NCI-H1105 treated with DMSO at 0.1 percent for 48 hours (cell line): ENCODE data around the gene MYO16.

Source experiments
- DNase-seq: peaks from one replicate; lab custom pipeline; 2025; lab: John Stamatoyannopoulos, UW

Gene MYO16

DNA sequence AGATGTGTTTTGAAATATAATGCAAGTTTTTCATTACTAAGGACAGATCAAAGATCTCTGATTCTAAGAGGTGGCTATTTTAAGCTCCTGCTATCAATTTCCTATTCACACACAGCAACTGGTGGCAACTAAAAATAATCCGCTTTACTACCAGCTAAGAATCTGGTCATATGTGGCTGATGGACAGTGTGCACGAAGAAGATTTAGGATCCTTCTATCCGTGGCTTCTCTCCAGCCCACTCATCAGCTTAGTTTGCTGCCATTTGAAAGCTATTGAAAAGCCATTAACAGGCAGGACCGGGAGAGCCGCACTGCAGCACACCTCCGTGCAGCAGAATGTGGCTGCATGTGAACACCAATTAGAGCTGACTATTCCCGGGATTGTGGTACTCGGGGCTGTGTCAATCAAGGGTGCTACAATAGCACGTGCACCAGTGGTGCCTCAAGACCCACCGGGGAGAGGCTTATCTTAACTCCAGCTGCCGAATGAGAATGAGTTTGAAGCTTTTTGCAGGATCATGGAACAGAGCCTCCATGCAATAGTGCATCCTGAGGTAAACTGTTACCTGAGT is at the start of gene MYO16:
MYO16 (plus strand) TSS at position 431 of the 572 bp plus-strand sequence. CDS start 234 bp downstream, outside the sequence.
- DNase-seq, result peak; percentile 25

DNA sequence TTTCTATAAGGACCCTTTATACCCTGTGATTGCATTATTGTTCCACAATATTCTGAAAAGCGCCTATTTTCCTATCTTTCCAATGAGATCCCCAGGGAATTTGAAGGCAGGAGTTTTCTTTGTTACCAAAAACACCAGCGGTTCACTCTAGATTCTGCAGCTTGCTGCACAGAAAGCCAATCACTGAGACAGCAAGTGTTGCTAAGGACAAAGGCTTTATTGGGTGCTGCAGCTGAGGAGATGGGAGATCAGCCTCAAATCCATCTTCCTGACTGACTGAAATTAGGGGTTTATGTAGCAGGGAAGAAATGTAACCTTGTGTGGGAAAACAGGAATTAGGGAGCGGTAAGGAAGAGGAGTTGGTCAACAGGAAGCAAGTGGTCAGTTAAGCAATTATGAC is 42.6 kb upstream of the MYO16 start:
- no peak for DNase-seq

DNA sequence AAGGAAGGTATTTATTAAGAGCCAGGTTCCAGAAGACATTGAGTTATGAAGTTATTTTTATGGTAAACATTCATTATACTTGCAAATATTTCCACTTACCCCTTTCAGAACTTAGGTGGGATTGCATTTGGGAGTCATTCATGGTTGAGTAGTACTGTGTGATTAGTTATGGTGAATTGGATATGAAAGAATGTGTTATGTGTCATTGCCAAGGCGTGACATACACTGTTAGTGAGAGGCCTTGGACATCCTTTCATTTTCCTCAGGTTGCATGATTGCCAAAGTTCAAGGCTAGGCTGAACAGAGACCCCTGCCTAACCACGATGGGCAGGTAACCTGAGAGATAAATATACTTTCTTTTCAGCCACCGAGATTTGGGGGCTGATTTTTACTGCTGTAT is 40.9 kb upstream of the MYO16 start:
- no peak for DNase-seq

DNA sequence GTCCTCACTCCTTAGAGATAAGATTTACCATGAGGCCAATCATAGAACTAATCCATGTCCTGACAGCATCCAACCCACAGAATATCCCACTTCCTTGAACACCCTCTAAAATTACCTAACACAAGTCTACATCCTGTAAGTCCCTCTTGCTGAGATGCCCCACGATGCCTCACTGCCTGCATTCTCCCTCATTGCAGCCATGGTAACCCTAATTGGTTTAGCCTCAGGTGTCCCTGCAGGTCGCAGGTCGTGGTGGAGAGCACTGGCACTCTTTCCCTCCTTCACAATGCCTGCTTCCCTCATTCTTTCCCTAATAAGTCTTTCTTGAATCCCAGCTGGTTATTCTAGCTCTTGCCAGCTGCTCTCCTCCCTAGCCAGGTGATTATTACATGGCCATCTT is 35.3 kb upstream of the MYO16 start:
- DNase-seq, result no peak

DNA sequence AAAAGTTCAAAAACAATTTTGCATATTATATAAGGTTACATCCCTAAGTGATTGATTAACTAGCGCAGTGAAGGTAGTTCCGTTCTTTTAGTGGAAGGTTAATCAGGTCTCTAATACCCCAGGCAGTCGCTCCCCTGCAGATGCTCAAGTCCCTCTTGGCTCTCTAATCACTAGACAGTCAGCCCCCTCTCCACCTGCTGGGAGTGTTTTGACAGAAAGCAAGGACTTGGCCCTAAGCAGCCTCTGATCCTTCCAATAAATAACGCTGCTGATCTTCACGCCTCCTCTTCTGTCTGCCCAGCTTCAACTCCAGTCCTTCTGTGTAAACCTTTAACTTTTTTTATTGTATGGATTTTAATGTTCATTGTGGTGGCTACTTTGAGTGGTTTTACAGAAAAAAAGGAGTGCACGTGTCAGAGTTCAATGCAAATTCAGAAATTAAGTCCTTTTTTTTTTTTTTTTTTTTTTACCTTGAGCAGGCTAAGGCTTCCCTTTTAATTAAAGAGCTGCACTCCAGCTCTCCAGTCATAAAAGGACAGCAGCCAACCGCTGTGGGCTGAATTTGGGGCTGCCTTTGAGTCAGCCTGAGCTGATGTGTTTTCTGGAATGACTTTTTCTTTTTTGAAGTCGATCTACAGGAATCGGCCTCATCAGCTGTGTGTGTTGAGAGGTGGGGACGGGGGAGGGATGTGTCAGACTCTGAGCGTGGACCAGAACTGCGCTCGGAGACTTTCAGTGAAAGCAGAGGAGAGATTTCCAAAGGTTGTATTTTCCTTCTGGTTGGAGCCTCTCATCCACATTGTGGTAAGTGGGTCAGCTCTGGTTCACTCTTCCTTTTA is 33.8 kb upstream of the MYO16 start:
- DNase-seq, result peak; percentile 30

DNA sequence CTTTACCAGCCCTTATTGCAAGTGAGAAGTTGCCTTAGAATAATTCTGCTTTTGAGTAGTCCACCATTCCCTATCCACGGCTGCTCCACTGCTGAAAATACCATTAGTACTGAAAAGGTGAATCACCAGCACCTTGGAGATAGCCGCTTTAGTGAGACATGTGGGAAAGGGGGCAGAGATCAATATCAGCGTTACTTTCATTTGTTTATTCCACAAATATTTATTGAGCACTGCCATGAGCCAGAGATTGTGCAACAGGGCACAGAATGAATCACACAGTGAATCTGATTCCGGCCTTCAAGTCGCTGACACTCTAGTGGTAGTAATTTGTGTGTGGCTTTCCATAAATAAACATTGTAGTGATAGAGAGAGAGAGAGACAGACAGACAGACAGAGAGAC is 31.5 kb upstream of the MYO16 start:
- DNase-seq, result no peak

DNA sequence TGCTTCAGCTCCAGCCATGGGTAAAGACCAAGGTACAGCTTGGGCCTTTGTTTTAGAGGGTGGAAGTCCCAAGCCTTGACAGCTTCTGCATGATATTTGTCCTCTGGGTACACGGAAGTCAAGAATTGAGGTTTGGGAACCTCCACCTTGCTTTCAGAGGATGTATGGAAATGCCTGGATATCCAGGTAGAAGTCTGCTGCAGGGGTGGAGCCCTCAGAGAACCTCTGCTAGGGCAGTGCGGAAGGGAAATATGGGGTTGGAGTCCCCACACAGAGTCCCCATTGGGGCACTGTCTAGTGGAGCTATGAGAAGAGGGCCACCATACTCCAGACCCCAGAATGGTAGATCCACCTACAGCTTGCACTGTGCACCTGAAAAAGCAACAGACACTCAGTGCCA is 23.0 kb upstream of the MYO16 start:
- no peak for DNase-seq

DNA sequence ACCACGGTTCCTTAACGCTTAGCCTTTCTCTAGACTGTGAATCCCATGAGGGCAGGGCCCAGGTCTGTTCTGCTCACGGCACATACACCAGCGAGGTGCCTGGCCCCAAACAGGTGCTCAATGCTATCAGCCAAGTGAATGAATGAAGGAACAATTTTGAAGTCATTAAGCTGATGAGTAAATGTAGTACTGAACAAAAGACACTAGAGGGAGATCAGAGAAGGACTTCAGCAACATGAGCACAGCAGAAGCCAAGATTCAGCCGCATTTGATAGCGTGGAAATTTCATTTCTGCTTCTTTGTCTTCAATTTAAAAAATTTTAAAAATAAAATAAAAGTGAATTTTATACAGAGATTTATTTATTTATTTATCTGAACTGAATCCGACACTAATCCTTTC is 20.1 kb upstream of the MYO16 start:
- DNase-seq, result peak; percentile 27

DNA sequence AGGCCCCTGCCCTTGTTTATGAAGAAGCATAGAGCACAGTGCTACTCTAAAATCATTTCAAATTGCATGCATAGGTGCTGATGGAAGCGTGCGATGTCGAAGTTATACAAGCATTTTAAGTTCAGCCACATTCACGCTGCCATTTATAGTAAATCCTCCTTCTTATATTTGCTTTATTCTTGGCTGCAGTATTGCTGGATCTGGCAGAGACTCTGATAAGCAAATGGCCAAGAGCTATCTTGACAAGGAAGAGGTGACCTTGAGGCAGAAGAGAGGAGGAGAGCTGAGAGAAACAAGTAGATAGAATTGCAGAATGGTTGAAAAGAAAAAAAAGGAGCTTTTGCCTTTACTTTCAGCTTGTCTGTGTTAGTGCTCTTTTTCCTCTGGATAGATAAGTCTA is 18.9 kb upstream of the MYO16 start:
- no peak for DNase-seq

DNA sequence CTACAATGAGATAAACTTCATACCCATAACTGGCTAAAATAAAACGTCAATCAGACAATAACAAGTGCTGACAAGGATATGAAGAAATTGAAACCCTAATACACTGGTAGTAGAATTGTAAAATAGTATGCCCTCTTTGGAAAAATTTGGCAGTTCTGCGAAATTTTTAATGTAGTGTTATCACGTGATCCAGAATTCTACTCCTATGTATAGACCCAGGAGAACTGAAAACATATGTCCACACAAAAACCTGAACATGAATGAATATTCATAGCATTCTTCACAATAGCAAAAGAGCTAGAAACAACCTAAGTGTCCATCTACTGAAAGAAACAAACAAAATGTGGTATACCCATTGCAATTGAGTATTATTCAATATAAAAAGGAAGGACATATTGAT is 14.2 kb upstream of the MYO16 start:
- no peak for DNase-seq

DNA sequence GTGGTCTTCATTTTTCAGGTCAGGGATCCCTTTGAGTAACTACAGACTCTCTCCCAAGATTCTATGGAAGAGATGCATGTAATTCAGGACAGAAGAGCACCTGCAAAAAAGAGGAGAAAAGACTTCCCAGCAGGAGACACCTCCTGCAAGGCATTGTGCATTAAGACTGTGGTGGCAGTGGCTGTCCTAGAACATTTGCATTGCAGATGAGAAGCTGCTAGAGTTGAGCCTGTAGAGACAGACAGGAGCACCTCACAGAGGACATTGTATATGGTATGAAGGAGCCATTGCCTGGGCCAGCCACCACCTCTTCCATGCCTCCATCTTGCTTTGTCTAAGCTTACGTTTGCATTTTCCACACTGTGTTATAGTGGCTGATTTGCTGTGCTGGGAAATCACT is 11.2 kb upstream of the MYO16 start:
- no peak for DNase-seq

DNA sequence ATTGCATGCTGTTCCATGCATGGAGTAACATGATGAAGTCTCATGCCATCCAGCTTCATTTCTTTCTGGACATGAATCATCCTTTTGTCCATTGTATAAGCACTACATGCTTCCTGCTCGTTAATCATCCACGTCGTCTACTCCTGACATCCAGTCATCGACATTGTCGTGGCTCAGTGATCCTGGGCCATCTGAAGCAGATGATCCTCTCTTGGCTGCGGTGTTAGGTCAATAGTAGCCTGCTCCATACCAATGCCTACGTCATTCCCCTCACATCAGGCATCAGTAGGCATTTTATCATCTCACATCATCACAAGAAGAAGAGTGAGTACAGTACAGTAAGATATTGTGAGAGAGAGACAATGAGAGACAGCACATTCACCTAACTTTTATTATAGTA is 7.9 kb upstream of the MYO16 start:
- no peak for DNase-seq

DNA sequence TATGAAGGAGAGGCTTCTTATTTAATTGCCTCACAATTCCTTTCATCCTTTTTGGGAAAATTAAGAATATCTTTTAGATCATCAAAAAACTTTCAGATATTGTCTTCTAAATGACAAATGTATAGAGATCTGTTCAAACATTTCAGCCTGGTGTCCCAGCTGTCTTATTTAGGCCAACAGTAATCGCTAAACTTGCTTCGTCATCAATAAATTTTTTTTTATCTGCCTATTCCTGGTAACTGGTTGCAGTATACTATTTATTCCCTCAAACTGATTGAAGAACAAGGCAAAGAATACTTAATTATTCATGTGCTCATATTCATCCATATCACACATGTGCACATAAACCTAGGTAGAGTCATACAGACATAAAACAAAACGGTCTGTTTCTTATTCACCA is 5.3 kb upstream of the MYO16 start:
- no peak for DNase-seq

DNA sequence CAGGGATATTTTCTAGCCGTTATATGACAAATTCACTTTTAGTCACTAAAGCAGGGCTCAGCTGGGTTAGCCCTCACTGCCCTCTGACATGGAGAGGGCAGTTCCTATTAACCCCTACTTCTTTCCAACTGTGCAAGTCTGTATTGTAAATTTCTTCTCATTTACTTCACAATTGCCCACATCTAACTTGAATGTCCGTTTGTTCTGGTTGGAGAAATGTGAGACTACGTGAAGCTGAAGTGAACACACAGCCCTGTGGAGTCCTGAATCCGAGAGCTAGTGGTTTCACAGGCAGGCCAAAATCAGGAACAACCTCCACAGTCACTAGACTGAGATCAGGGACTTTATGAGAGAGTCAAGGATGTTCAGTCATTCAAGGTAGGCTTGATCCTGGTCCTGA is 4.4 kb upstream of the MYO16 start:
- DNase-seq, result no peak

DNA sequence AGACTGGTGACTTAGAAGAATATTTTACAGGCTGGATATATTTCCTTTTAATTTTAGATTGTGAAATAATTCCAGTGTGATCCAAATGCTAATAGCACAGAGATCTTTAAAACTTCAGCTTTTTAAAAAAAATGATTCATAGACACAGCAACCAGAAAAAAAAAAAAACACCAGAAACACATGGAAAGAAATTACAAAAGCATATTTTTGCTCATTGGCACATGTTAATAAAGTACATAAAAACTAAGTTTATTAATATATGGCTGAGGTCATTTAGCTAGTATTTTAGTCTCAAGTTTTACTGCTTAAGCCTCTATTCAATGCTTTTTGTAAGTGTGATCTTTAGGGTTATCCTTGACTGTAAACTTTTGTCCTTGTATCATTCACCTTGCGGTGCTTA is 577 bp downstream of the MYO16 start:
- no peak for DNase-seq

DNA sequence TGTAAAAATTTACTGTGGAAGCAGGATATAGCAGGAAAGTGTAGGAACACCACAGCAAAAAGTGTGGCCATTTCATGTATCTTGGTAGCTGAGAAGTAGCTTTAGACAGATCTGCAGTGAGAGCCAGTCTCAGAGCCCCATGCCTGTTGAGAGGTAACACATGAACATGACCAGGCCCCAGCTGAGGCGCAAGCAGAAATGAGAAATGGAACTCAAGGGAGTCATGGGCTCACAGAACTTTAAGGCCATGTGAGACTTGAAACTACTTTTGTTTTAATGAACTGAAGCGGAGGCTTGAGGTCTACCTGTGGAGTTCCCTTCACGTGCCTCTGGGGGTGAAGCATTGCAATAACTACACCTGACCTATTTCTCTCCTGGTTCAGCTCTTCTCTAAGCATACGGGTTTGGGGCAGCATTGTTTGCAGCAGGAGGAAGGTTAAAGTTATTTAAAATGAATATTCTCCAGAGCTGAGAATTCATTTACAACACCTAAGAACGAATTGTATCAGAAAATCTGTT is 3.3 kb downstream of the MYO16 start:
- DNase-seq, result no peak

DNA sequence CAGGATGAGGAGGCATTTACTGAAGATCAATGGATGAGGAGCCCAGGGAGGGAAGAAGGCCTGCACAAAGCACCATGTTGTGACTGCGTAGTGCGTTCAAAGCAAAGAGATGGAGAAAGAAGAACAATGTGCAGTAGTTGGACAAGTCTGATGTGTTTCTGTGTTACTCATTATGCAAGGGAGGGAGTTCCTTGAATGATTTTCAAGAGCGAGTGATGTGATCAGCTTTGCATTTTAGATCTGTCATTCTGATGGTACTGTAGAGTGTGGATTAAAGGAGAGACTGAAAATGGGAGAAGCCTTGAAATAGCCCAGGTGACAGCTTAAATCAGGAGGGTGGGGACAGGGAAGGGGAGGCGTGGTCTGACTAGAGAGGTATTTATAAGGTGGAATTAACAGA is 9.5 kb downstream of the MYO16 start:
- no peak for DNase-seq

DNA sequence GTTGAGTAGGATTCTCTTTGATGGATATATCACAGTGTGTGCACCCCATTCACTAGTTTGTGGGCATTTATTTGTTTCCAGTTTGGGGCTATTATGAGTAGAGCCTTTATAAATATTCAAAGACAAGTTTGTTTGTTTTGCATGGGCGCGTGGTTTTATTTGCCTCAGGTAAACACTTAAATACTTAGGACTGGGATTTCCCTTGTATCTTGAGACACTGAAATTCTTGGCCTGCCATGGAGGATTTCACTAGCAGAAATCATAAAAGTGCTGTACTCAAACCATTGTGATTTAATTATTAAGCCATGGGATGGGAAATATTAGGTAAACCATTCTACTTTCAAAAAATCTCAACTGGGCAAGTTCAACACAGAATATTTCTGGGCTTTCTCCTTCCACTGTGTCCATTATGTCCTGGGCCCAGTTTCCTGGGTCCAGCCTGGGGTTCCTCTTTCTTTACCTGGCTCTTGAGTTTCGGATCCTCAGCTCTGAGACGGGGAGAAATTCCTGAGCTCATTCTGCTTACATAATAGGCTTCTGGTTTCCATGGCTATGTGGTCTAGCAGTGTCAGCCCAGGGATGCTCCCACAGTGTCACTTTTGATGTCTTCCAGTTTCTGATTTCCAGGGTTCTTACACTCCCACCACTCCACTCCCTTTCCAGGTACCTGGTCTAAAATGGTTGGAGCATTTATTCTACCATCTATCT is 14.4 kb downstream of the MYO16 start:
- DNase-seq, result no peak

DNA sequence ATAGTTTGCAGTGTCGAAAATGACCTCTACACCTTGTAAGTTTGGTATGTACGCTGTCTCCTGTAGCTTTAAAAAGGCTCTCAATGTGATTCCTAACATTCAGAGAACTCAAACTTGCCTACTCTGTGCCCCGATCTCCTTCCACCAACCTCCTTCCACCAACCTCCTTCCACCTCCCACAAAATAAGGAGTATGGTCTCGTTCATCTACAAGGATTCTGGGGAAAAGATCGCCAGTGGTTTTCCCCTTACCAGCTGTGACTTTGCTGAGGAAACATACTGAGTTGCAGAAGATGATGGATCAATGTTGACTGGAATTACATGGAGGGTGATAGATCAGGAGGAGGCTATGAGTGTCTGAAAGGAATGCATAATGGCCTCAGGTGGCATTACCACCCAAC is 16.0 kb downstream of the MYO16 start:
- no peak for DNase-seq

DNA sequence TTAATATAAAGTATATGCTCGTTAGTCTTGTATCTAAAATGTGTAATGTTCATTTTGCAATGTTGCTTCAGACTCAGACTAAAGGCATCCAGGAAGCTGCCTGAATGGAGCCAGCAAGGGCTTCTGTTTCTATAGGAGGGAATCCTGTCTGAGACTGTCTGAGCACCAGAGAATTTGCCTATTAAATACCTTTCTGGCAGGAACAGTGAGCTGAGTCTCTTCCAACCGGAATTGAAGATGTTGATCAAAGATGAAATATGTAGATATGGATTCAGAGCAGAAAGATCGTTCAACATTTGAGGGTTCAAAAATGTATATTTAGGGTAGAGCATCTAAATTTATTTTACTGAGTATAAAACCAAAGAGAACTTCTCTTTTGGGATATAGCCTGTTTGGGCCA is 20.9 kb downstream of the MYO16 start:
- DNase-seq, result no peak

DNA sequence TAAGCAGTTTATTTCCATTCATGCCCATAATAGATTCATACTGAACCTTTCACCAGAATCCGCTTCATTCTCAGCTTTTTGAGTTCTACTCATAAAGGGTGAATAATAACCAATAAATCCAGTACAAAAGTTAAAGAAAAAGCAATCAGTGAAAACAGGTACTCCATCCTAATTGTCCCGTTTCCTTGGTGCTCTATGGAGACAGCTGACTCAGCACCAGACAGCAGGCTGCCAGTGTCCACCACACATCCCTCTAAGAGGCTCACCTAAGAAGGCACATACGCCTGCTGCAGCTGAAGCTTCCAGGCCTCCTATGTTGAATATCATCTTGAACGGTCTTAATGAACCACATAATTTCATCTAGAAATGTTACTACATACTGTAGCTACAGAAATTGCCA is 27.3 kb downstream of the MYO16 start:
- DNase-seq, result no peak

DNA sequence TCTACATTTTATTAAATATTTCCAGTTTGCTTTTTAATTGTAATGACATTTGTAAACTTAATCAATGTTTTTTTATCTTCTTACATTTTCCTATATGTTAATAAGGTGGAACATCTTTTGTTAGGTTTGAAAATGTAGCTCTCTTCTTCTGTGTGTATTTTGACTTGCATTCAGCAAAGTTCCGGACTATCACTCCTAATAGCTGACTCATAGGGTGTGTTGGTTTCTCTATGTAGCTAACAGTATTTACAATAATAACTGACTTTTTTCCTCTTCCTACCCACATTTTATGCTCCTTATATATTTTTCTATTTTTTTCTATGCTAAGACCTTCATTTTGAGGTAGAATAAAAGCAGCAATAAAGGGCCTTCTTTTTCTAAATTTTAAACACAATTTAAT is 28.1 kb downstream of the MYO16 start:
- no peak for DNase-seq

DNA sequence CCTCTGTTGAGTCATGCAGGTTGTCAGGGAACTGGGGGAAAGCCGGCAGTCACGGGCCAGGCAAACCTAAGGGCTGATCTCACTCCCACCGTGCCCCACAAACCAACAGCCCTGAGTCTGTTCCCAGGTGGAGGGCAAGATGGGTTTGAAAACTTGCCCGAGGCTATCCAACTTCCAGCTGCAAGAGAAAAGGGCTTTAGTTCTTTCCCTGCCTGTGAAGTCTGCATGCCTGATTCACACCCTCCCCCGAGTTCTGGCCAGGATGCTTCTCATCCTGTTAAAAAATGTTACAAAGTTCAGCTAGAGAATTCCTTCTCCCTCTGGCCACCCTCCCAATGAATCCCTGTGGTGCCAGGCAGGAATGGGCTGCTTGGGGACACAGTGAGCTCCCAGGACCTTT is 33.1 kb downstream of the MYO16 start:
- DNase-seq, result no peak
